HG03565 (cell line): ENCODE measurements around the gene ARID5B.

ENCODE experiments used
- ATAC-seq: cut with Tn5 transposase; IDR thresholded peaks from one replicate; pipeline ENCODE4 v1.9.1; 2021; ENCODE audit warnings: mild to moderate bottlenecking, moderate library complexity; ENCODE audit not compliant: unreplicated experiment

The ARID5B gene

GRCh38 chr10:62113680-62114079 lies 212.2 kb downstream of the ARID5B start:
- ATAC-seq, result no peak

GRCh38 chr10:62115321-62115720 lies 213.8 kb downstream of the ARID5B start:
- no peak for ATAC-seq

DNA sequence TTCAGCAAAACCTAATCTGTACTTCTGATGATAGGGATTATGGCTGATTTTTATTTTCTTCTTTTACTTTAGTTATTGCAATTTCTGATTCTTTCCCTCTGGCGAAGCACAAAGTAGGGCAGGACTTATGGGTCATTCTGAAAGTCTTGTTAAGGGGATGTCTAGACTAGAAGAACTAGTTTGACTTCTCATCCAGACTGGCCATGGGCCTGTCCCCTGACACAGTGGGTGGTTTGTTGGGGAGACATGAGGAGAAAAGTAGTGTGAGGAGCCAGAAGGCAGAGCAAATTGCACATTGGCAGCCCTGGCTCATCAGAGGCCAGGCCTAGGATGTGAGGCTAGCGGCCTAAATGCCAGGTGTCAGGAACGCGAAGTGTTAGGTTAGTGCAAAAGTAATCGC lies 214.3 kb downstream of the ARID5B start:
- no peak for ATAC-seq

DNA sequence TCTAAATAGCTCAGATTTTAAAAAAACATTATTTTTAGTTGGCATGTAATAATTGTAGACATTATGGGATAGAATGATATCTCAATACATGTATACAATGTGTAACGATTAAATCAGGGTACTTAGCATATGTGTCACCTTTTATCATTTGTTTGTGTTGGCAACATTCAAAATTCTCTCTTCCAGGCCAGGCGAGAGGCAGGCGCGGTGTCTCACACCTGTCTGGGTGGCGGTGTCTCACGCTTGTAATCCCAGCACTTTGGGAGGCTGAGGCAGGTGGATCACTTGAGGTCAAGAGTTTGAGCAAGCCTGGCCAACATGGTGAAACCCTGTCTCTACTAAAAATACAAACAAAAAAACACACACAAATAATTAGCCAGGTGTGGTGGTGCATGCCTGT lies 215.4 kb downstream of the ARID5B start:
- no peak for ATAC-seq

GRCh38 chr10:62121187-62121530 lies 219.7 kb downstream of the ARID5B start:
- no peak for ATAC-seq

- ATAC-seq, result no peak
Observed at GRCh38 chr10:62127975-62128374, 226.5 kb downstream of the ARID5B start.

- ATAC-seq, result no peak
Observed at GRCh38 chr10:62130948-62131347, 229.4 kb downstream of the ARID5B start.

DNA sequence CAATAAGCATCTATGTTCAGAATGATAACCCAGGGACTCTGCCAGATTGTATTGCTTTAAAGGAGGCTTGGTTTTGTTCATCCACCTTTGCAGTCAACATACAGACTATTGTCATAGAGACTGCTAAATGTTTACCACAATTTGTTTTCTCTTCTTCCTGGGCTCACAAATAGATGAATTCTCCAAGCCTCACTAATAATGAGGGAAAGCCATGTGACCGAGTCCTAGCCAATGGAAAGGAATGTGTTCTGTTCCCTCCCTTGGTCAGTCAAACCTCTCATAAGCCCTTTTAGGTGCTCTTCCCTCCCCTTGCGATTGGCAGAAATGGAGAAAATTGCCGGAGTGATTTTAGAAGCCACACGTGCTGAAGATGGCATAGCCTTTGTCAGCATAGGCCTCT lies 230.2 kb downstream of the ARID5B start:
- no peak for ATAC-seq

DNA sequence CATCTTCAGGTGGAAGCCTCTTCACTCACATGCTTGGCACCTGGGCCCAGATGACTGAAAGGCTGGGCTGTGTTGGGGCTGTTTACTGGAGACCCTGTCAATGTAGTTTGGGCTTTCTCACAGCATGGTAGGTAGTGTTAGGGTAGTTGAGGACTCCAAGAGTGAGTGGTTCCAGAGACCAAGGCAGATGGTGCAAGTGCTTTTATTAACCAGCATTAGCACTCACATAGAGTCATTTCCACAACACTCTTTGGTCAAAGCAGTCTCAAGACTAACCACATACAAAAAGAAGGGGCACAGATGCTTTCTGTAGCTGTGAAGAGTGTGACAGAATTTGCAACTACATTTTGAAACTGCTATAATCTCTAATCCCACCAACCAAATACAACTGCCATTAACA lies 232.1 kb downstream of the ARID5B start:
- ATAC-seq, result peak; percentile 72

GRCh38 chr10:62136931-62137330 lies 235.4 kb downstream of the ARID5B start:
- no peak for ATAC-seq
